ENCODE data around the gene CDK19. TPM values are rescaled to one million over a fixed set of nuclear protein-coding genes. Genes with fewer than 3 reads are reported as not detected.
A peak's percentile ranks its signal among the peaks of the same experiment; 100 is the strongest.

Gene CDK19
- polyA plus RNA-seq, 1 of the 3 experiments (the other 2 are of a cell fraction): 6.5 TPM

GRCh38 chr6:110748453-110748852 lies 66.8 kb downstream of the CDK19 start:
- no peaks in the 10 kb centered on the region for H3F3A ChIP-seq (replicated peaks; ENCODE audit: insufficient read depth)
- CTCF ChIA-PET: interaction anchor here (0.9 kb wide), 1 partner anchor 55 kb away, joined by 3 read pairs; no protein-coding TSS in a partner anchor
- H3K9ac ChIP-seq: no peak overlapping the region
- no peaks in the 10 kb centered on the region for H4K20me1 ChIP-seq (ENCODE audit: insufficient read depth)
- H3K9me2 ChIP-seq: no peaks in the 10 kb centered on the region
- WGBS (ENCODE audit: low lambda C conversion rate): 26% methylated on average over 3 of the region's 3 CpGs
- H3K36me3 ChIP-seq (replicated peaks in 1 of 2; ENCODE audit: control insufficient read depth in 1 of 2, insufficient read depth in 2 of 2, low read length in 1 of 2): peaks cover 0 to 14% of the 10 kb centered on the region in 2 experiments
- H3K9me3 ChIP-seq: 0 out of 2 replicates have a peak, but pooled peaks cover 3% of the 10 kb centered on the region
- H3K4me2 ChIP-seq: no peak overlapping the region
- no peaks in the 10 kb centered on the region for H3K27me3 ChIP-seq (ENCODE audit: insufficient read depth)
- DNase-seq: no peak
- no peak overlapping the region for H3K4me3 ChIP-seq (ENCODE audit: low read depth in 2 of 2, low read length in 1 of 2)
- no peak overlapping the region for H2AFZ ChIP-seq (ENCODE audit: low read depth)
- no peak for TF ChIP-seq SIN3A (IDR thresholded peaks at IDR 0.05; ENCODE audit: borderline replicate concordance, low read depth, low read length)
- no peak for TF ChIP-seq EP300 (IDR thresholded peaks at IDR 0.05; ENCODE audit: borderline replicate concordance in 1 of 2, low read depth in 1 of 2, low read length in 1 of 2)
- no peak for TF ChIP-seq POLR2AphosphoS5 (IDR thresholded peaks at IDR 0.05; ENCODE audit: low read depth, low read length)
- no peak for TF ChIP-seq YY1 (IDR thresholded peaks at IDR 0.05; ENCODE audit: low read depth)
- peak; percentile 52 for TF ChIP-seq NFIC (IDR thresholded peaks at IDR 0.05; ENCODE audit: borderline replicate concordance)
- no peak for TF ChIP-seq CTCF (IDR thresholded peaks at IDR 0.05)
- TF ChIP-seq MXI1 (IDR thresholded peaks at IDR 0.05; ENCODE audit: low read depth, low read length): no peak
- peak; percentile 5; the same call in 1 of the 2 replicates for TF ChIP-seq TCF12 (IDR thresholded peaks at IDR 0.05)
- TF ChIP-seq GABPA (IDR thresholded peaks at IDR 0.05; ENCODE audit: low read depth): no peak
- peaks cover 0 to 3% of the 10 kb centered on the region in 2 experiments; a peak in 2 of 4 replicates for H3K4me1 ChIP-seq (ENCODE audit: control insufficient read depth in 1 of 2, insufficient read depth in 2 of 2, low read depth in 1 of 2, low read length in 1 of 2)
- H3K79me2 ChIP-seq (ENCODE audit: insufficient read depth): peaks cover 4% of the 10 kb centered on the region; the same call in 1 of the 2 replicates
- POLR2A ChIA-PET: no interaction called here
- no peak overlapping the region for H3K27ac ChIP-seq (ENCODE audit: low read depth in 2 of 2, low read length in 1 of 2)

GRCh38 chr6:110746680-110747079 lies 68.6 kb downstream of the CDK19 start:
- no peak overlapping the region for H3K9ac ChIP-seq
- no peak overlapping the region for H3K4me3 ChIP-seq (ENCODE audit: low read depth in 2 of 2, low read length in 1 of 2)
- H3K4me1 ChIP-seq (ENCODE audit: control insufficient read depth in 1 of 2, insufficient read depth in 2 of 2, low read depth in 1 of 2, low read length in 1 of 2): peaks cover 0 to 3% of the 10 kb centered on the region in 2 experiments; a peak in 2 of 4 replicates
- ChIA-PET CTCF (no interaction called here), POLR2A (interaction anchor here (1.0 kb wide), 1 partner anchor 128 kb away, joined by 4 read pairs; the partner anchor contains the start of gene AMD1)
- WGBS (ENCODE audit: low lambda C conversion rate): 73% methylated on average over 1 of the region's 1 CpG
- H3K79me2 ChIP-seq (ENCODE audit: insufficient read depth): peaks cover 4% of the 10 kb centered on the region; the same call in 1 of the 2 replicates
- no peak overlapping the region for H3K4me2 ChIP-seq
- no peak overlapping the region for H2AFZ ChIP-seq (ENCODE audit: low read depth)
- H3K27ac ChIP-seq (ENCODE audit: low read depth in 2 of 2, low read length in 1 of 2): no peak overlapping the region
- peaks cover 7% of the 10 kb centered on the region for H3F3A ChIP-seq (replicated peaks; ENCODE audit: insufficient read depth)
- H3K9me2 ChIP-seq: no peaks in the 10 kb centered on the region
- peaks cover 0 to 32% of the 10 kb centered on the region in 2 experiments for H3K36me3 ChIP-seq (replicated peaks in 1 of 2; ENCODE audit: control insufficient read depth in 1 of 2, insufficient read depth in 2 of 2, low read length in 1 of 2)
- no peak for DNase-seq
- H3K27me3 ChIP-seq (ENCODE audit: insufficient read depth): no peaks in the 10 kb centered on the region
- 0 out of 2 replicates have a peak, but pooled peaks cover 18% of the 10 kb centered on the region for H3K9me3 ChIP-seq
- TF ChIP-seq MAX (IDR thresholded peaks at IDR 0.05; ENCODE audit: low read depth) (no peak), USF2 (IDR thresholded peaks at IDR 0.05; ENCODE audit: borderline replicate concordance, low read depth, low read length) (no peak), FOXJ3 (CRISPR knock-in tag; IDR thresholded peaks at IDR 0.05) (no peak), POLR2AphosphoS5 (IDR thresholded peaks at IDR 0.05; ENCODE audit: low read depth, low read length) (no peak), REST (IDR thresholded peaks at IDR 0.05; ENCODE audit: low read depth, low read length) (no peak), JUND (IDR thresholded peaks at IDR 0.05) (no peak), RCOR1 (IDR thresholded peaks at IDR 0.05; ENCODE audit: low read length) (no peak), NRF1 (IDR thresholded peaks at IDR 0.05; ENCODE audit: low read depth, low read length) (no peak), TCF12 (IDR thresholded peaks at IDR 0.05) (no peak)
- H4K20me1 ChIP-seq (ENCODE audit: insufficient read depth): no peaks in the 10 kb centered on the region

All from SK-N-SH (cell line).